Limb (tissue), 2 donors: ENCODE results near the gene TROAP.
"Not testable (repeated sequence)": the region's sequence is repeated elsewhere in the genome, so short reads cannot be mapped to it uniquely, and the experiment has no call there.

Experiments
- DNase-seq, 2 donors: peaks; one replicate each; pipeline ENCODE4 v3.0.0-alpha.2; 2016; ENCODE audit errors: extremely low spot score in 2 of 2

The TROAP gene

GRCh38 chr12:49294086-49294803, 28.8 kb upstream of the TROAP start:
- peak in 1 of 2 donors; percentile 45 for DNase-seq

GRCh38 chr12:49294804-49295081, 28.3 kb upstream of the TROAP start:
- DNase-seq: peak in 1 of 2 donors; percentile 44

DNA sequence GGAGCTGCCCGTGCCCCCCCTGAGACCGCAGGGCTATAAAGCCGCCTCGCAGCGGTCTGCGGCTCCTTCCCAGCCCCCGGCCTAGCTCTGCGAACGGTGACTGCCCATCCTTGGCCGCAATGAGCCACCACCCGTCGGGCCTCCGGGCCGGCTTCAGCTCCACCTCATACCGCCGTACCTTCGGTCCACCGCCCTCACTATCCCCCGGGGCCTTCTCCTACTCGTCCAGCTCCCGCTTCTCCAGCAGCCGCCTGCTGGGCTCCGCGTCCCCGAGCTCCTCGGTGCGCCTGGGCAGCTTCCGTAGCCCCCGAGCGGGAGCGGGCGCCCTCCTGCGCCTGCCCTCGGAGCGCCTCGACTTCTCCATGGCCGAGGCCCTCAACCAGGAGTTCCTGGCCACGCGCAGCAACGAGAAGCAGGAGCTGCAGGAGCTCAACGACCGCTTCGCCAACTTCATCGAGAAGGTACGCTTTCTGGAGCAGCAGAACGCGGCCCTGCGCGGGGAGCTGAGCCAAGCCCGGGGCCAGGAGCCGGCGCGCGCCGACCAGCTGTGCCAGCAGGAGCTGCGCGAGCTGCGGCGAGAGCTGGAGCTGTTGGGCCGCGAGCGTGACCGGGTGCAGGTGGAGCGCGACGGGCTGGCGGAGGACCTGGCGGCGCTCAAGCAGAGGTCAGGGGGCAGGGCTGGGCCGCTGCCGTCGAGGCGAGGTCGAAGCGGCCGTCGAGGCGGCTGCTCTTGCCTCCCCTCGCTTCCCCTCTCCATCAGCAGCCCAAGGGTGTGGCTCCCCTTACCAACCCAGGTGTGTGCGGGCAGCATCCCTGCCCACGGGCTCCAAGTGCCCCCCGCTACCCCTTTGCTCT, 27.7 kb upstream of the TROAP start, which contains the start of gene PRPH:
Gene PRPH (plus strand): TSS at position 66 of the 855 bp plus-strand sequence. CDS start 54 bp downstream, at position 120.
- DNase-seq: peak in 1 of 2 donors; percentile 58

DNA sequence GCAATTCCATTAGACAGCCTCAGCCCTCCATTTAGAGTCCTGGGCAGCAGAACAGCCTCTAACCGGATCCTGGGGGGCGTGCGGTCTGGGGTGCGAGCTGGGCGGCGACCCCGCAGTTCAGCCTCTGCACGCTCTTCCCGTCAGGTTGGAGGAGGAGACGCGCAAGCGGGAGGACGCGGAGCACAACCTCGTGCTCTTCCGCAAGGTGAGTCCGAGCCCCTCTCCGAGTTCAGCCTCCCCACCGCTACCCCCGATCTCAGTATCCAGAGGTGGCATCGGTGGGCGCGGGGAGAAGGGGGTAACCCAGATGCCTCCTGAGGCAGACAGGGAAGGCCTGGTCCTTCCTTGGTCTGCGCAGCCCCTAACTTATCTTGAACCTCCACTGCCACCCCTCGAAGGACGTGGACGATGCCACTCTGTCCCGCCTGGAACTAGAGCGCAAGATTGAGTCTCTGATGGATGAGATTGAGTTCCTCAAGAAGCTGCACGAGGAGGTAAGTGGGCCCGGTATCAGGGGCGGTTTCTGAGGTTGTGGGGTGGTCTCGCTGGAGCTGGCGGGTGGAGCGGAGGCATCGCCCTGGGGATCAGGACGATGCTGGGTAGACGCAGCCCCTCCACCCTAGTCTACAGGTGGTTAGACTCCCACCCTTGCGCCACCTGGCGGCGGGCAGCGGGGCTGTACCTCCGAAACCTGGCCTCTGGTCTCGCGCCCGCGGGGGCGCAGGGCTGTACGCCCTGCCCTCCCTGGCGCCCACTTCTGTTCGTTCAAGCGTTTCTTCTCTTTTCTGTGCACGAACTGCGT, 26.8 kb upstream of the TROAP start:
- peak in 1 of 2 donors; percentile 72 for DNase-seq

DNA sequence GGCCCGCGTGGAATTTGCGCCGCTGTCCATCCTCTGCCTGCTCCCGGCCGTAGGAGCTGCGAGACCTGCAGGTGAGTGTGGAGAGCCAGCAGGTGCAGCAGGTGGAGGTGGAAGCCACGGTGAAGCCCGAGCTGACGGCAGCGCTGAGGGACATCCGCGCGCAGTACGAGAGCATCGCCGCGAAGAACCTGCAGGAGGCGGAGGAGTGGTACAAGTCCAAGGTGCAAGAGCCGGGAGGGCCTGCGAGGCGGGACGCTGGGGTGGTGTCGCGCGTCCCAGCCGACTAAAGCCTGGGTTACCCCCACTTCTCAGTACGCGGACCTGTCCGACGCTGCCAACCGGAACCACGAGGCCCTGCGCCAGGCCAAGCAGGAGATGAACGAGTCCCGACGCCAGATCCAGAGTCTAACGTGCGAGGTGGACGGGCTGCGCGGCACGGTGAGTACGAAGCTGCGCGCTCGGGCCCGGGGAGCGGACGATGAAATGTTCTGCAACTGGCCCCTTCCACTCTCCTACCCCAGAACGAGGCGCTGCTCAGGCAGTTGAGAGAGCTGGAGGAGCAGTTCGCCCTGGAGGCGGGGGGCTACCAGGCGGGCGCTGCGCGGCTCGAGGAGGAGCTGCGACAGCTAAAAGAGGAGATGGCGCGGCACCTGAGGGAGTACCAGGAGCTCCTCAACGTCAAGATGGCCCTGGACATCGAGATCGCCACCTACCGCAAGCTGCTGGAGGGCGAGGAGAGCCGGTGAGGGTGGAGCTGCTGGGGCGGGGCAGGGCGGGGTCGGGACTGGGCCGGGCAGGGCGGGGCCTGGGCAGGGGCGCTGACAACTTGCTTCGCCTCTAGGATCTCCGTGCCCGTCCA, 26.0 kb upstream of the TROAP start:
- peak in 1 of 2 donors; percentile 46 for DNase-seq

DNA sequence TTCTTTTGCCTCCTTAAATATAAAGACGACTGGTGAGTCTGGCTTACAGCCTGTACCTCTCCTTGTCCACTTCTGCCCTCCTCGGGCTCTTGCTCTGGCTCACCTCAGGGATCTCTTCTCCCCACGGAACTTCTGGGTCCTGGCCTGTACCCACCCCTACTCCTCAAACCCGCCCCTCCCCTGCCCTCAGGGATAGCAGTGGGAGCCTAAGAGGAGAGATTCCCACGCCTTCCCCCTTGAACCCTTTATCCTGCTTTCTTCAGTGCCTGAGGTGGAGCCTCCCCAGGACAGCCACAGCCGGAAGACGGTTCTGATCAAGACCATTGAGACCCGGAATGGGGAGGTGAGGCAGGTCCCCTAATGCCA, 25.4 kb upstream of the TROAP start:
- DNase-seq: no peak

- DNase-seq: no peak
These were observed 24.9 kb upstream of the TROAP start for GRCh38 chr12:49298160-49298559.

GRCh38 chr12:49301760-49302159, 21.3 kb upstream of the TROAP start:
- DNase-seq: no peak

DNA sequence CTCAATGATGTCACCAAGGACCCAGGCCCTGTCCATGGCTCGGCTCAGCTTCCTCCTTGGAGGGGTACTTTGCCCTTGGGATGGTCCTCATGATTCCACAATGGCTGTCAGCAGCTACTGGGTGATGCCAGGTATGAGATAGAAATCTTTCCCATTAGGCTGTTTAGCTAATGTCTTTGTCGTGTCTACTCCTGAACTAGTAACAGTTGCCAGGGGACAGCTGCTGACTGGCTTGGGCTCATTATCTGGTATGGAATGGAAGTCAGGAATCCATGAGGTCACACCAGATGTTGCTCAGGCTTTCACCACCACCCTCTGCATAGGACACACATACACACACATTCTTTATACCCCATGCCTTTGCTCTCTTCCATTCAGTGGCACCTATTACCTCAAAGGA, 18.9 kb upstream of the TROAP start:
- peak in 1 of 2 donors; percentile 31 for DNase-seq

DNA sequence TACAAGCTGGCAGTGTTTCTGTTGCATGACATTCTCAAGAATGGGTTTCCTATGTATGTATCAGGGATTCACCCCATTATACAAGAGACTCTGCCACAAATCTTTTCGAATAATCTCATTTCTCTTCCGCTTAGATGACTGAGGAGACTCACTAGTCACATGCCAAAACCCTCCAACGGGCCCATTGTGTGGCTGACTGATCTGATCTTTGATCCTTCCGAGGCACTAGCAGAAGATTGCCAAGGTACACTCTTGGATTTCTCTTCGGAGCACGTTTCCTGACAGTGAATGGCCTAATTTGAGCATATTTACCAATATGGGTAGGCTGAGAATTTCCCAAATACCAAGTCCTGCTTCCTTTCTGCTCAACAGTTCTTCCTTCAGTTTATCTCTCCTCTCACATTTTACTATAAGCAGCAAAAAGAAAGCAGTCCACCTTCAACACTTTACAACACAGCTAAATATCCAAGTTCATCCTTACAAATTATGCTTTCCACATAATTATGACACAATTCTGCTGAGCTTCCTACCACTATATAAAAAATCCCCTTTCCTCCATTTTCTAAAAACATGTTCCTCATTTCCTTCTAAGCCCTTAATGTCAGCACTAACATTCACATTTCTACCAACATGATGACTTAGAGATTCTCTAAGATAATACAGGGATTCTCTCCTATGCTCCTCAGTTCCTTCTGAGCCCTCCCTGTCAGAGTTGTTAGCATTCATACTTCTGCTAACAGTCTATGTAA, 17.1 kb upstream of the TROAP start:
- DNase-seq: no peak

DNA sequence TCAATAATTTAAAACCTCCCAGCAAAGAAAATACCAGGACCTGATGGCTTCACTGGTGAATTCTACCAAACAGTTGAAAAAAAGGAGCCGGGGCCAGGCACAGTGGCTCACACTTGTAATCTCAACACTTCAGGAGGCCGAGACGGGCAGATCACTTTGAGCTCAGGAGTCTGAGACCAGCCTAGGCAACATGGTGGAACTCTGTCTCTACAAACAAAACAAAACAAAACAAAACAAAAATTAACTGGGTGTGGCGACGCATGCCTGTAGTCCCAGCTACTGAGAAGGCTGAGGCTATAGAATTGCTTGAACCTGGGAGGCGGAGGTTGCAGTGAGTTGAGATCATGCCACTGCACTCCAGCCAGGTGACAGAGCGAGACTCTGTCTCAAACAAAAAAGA, 13.7 kb upstream of the TROAP start:
- no peak for DNase-seq

DNA sequence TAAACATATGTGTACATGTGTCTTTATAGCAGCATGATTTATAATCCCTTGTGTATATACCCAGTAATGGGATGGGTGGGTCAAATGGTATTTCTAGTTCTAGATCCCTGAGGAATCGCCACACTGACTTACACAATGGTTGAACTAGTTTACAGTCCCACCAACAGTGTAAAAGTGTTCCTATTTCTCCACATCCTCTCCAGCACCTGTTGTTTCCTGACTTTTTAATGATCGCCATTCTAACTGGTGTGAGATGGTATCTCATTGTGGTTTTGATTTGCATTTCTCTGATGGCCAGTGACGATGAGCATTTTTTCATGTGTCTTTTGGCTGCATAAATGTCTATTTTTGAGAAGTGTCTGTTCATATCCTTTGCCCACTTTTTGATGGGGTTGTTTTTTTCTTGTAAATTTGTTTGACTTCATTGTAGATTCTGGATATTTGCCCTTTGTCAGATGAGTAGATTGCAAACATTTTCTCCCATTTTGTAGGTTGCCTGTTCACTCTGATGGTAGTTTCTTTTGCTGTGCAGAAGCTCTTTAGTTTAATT, 12.5 kb upstream of the TROAP start:
- DNase-seq: not testable (repeated sequence)

DNA sequence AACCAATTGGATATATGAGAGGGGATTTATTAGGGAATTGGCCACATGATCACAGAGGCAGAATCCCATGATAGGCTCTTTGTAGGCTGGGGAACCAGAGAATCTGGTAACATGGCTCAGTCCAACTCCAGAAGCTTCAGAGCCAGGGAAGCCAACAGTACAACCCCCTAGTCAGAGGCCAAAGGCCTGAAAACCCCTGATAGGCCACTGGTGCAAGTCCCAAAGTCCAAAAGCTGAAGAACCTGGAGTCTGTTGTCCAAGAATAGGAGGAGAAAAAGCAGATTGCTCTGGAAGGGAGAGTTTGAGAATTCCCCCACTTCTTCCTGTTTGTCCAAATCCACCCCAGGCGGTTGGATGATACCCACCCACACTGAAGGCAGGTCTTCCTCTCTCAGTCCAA, 8.2 kb upstream of the TROAP start:
- no peak for DNase-seq

- not testable (repeated sequence) for DNase-seq
These were observed 5.9 kb upstream of the TROAP start for GRCh38 chr12:49317118-49317517.

GRCh38 chr12:49320411-49321103, 2.5 kb upstream of the TROAP start:
- not testable (repeated sequence) for DNase-seq

- no peak for DNase-seq
These were observed 718 bp upstream of the TROAP start for GRCh38 chr12:49322367-49322707.

GRCh38 chr12:49323524-49324097, 556 bp downstream of the TROAP start:
- no peak for DNase-seq

- DNase-seq: no peak
These were observed 2.6 kb downstream of the TROAP start for GRCh38 chr12:49325606-49326005.

- DNase-seq: no peak
These were observed 4.3 kb downstream of the TROAP start for GRCh38 chr12:49327368-49327767.
